Panc1 (cell line): Measurements from ENCODE around the gene MPIG6B. TPM values are rescaled to one million over a fixed set of nuclear protein-coding genes. Genes with fewer than 3 reads are reported as not detected.

ENCODE experiments used
- ATAC-seq: fragments of 200-7000 bp; cut with Tn5 transposase; 2 replicates; pipeline ENCODE4 v1.9.1; 2020; ENCODE audit warnings: mild to moderate bottlenecking, moderate library complexity
- BruUV-seq: library from RNA; stranded (reverse); fragments of 400-500 nt; replicated peaks from 2 replicates; lab custom pipeline; 2021; lab: Mats Ljungman, UMichigan
- CTCF ChIA-PET: fragments of 300-600 bp; sonication (Branson Sonifier 250); formaldehyde crosslinking; loops from one replicate; lab custom pipeline; 2022; ENCODE audit warnings: antibody characterized with exemption; lab: Charles Lee
- POLR2A ChIA-PET: fragments of 300-600 bp; sonication (Branson Sonifier 250); formaldehyde crosslinking; loops from one replicate; lab custom pipeline; 2022; ENCODE audit warnings: antibody characterized with exemption; lab: Charles Lee
- DNase-seq: peaks from one replicate; pipeline ENCODE4 v3.0.0-alpha.2; 2010; ENCODE audit warnings: low read depth, low spot score
- H3K27ac ChIP-seq: 2 replicates; pipeline ENCODE4 v1.5.1; 2011; ENCODE audit warnings: mild to moderate bottlenecking, low read length, inconsistent platforms
- H3K27me3 ChIP-seq: fragments of 200-500 bp; sonication (Bioruptor generic); 2 replicates; pipeline ENCODE4 v1.6.0; 2014; ENCODE audit warnings: low read length, inconsistent platforms; ENCODE audit not compliant: control insufficient read depth, insufficient read depth
- H3K36me3 ChIP-seq: fragments of 200-500 bp; sonication (Bioruptor generic); 2 replicates; pipeline ENCODE4 v1.5.1; 2014; ENCODE audit warnings: inconsistent platforms, mild to moderate bottlenecking, low read length, moderate library complexity; ENCODE audit not compliant: control insufficient read depth, insufficient read depth
- H3K4me1 ChIP-seq: 2 replicates; pipeline ENCODE4 v1.5.1; 2011; ENCODE audit warnings: inconsistent platforms, mild to moderate bottlenecking, low read length, moderate library complexity; ENCODE audit not compliant: control insufficient read depth, insufficient read depth
- H3K4me3 ChIP-seq, 2 experiments: 2 replicates each; pipeline ENCODE4 v1.5.1; 2011 to 2012; ENCODE audit warnings: low read depth in 2 of 2, low read length in 2 of 2, mild to moderate bottlenecking in 2 of 2, inconsistent platforms in 1 of 2, moderate library complexity in 1 of 2
- H3K9me3 ChIP-seq: fragments of 200-500 bp; sonication (Bioruptor generic); 2 replicates; pipeline ENCODE4 v1.5.1; 2014; ENCODE audit warnings: low read depth, mild to moderate bottlenecking, inconsistent platforms, low read length, moderate library complexity; ENCODE audit not compliant: control insufficient read depth, insufficient read depth
- CTCF ChIP-seq: fragments of 450-650 bp; IDR thresholded peaks from 2 replicates; pipeline ENCODE4 v1.5.1; 2017; ENCODE audit warnings: mild to moderate bottlenecking
- POLR2AphosphoS5 ChIP-seq: IDR thresholded peaks from 2 replicates; pipeline ENCODE4 v1.6.1; 2012; ENCODE audit warnings: mild to moderate bottlenecking, low read depth, low read length, moderate library complexity
- REST ChIP-seq, 2 experiments: IDR thresholded peaks; 2 replicates each; pipeline ENCODE4 v1.6.1; 2011 to 2012; ENCODE audit warnings: low read depth in 2 of 2, control low read depth in 1 of 2, low read length in 1 of 2, mild to moderate bottlenecking in 1 of 2, moderate library complexity in 1 of 2; ENCODE audit not compliant: insufficient read depth in 1 of 2
- SIN3A ChIP-seq: IDR thresholded peaks from 2 replicates; pipeline ENCODE4 v1.6.1; 2012; ENCODE audit warnings: low read depth, mild to moderate bottlenecking, low read length, moderate library complexity, borderline replicate concordance; ENCODE audit not compliant: insufficient read depth
- TCF7L2 ChIP-seq: IDR thresholded peaks from 2 replicates; pipeline ENCODE4 v1.6.1; 2011; ENCODE audit warnings: mild to moderate bottlenecking, low read depth, low read length, inconsistent platforms
- in situ Hi-C: cut with HindIII; loops from 2 replicates; pipeline ENCODE4 v1.10.0; 2016; ENCODE audit warnings: low sequenced_read_pairs, low pct_unique_long_range_greater_than_20kb
- intact Hi-C: fragments of 100-400 bp; cut with micrococcal nuclease; formaldehyde crosslinking; loops from one replicate; pipeline ENCODE4 v1.10.0; 2022; ENCODE audit not compliant: unreplicated experiment
- total RNA-seq: library from RNA; stranded (reverse); gene quantifications from one replicate; pipeline ENCODE4 v1.2.1, GENCODE V29; 2021; ENCODE audit not compliant: unreplicated experiment

MPIG6B gene
- total RNA-seq, 1 experiment from 2014 or later, result not detected

GRCh38 chr6:31725502-31726350, 2.6 kb downstream of the MPIG6B start:
- H3K4me1 ChIP-seq, result peaks cover 8% of the 10 kb centered on the region
- TF ChIP-seq CTCF (no peak), TCF7L2 (no peak), POLR2AphosphoS5 (no peak), REST (IDR thresholded peaks at IDR 0.05; ENCODE audit: insufficient read depth in 1 of 2, low read depth in 2 of 2, low read length in 1 of 2) (no peak), SIN3A (no peak)
- H3K27ac ChIP-seq, result no peak overlapping the region
- no peak for DNase-seq
- intact Hi-C loops (no loop called here), in situ Hi-C loops (no loop called here)
- ChIA-PET CTCF (no interaction called here), POLR2A (interaction anchor here (0.7 kb wide), 1 partner anchor 113 kb away, joined by 3 read pairs; no protein-coding TSS in a partner anchor)
- no peaks in the 10 kb centered on the region for H3K27me3 ChIP-seq
- no peak overlapping the region for H3K4me3 ChIP-seq
- H3K9me3 ChIP-seq, result no peaks in the 10 kb centered on the region
- peaks cover 4% of the 10 kb centered on the region for H3K36me3 ChIP-seq
- no TSS peak for BruUV-seq
- ATAC-seq, result no peak

GRCh38 chr6:31727034-31727716, 4.0 kb downstream of the MPIG6B start:
- Histone ChIP-seq H3K27me3 (no peaks in the 10 kb centered on the region), H3K4me1 (peaks cover 22% of the 10 kb centered on the region), H3K4me3 (no peak overlapping the region), H3K36me3 (peaks cover 9% of the 10 kb centered on the region), H3K27ac (no peak overlapping the region), H3K9me3 (no peaks in the 10 kb centered on the region)
- no peak for TF ChIP-seq SIN3A
- no peak for TF ChIP-seq TCF7L2
- TF ChIP-seq CTCF, result no peak
- no peak for TF ChIP-seq POLR2AphosphoS5
- TF ChIP-seq REST (IDR thresholded peaks at IDR 0.05; ENCODE audit: insufficient read depth in 1 of 2, low read depth in 2 of 2, low read length in 1 of 2), result no peak
- in situ Hi-C loops, result no loop called here
- ATAC-seq, result no peak
- no peak for DNase-seq
- intact Hi-C loops, result no loop called here
- CTCF ChIA-PET, result no interaction called here
- no TSS peak for BruUV-seq
- POLR2A ChIA-PET, result interaction anchor here (1.0 kb wide), 1 partner anchor 96 kb away, joined by 4 read pairs; no protein-coding TSS in a partner anchor
